HEK293T (cell line): ENCODE data around the gene IGSF8.

Source experiments
- ARNT ChIP-seq: fragments of 450-650 bp; IDR thresholded peaks from 2 replicates; pipeline ENCODE4 v1.6.1; 2017; ENCODE audit warnings: mild to moderate bottlenecking
- ELF4 ChIP-seq: fragments of 450-650 bp; IDR thresholded peaks from 2 replicates; pipeline ENCODE4 v1.6.1; 2017; ENCODE audit warnings: antibody characterized with exemption
- FOXA1 ChIP-seq: fragments of 450-650 bp; IDR thresholded peaks from 2 replicates; pipeline ENCODE4 v1.6.1; 2016; ENCODE audit warnings: mild to moderate bottlenecking
- FOXM1 ChIP-seq: fragments of 450-650 bp; IDR thresholded peaks from 2 replicates; pipeline ENCODE4 v1.6.1; 2017; ENCODE audit warnings: mild to moderate bottlenecking, borderline replicate concordance
- TARDBP ChIP-seq: fragments of 450-650 bp; IDR thresholded peaks from 2 replicates; pipeline ENCODE4 v1.6.1; 2016
- ZNF384 ChIP-seq: fragments of 450-650 bp; IDR thresholded peaks from 2 replicates; pipeline ENCODE4 v1.6.1; 2016

GRCh38 chr1:160134791-160135572 is 36.6 kb upstream of the IGSF8 start:
- no peak for TF ChIP-seq ELF4
- no peak for TF ChIP-seq FOXA1
- no peak for TF ChIP-seq FOXM1
- no peak for TF ChIP-seq TARDBP
- TF ChIP-seq ZNF384 = no peak
- no peak for TF ChIP-seq ARNT
